GM21528 (cell line): Measurements from ENCODE around the gene ALDH3A2.
A peak's percentile ranks its signal among the peaks of the same experiment; 100 is the strongest.

ENCODE experiments used
- ATAC-seq: cut with Tn5 transposase; IDR thresholded peaks from one replicate; pipeline ENCODE4 v1.9.1; 2021; ENCODE audit warnings: mild to moderate bottlenecking, moderate library complexity; ENCODE audit not compliant: unreplicated experiment, low FRiP score

The ALDH3A2 gene

GRCh38 chr17:19648475-19649273 lies at the start of gene ALDH3A2:
Gene ALDH3A2 (plus strand): TSS chr17:19648751. CDS start chr17:19648972, 221 bp downstream.
- ATAC-seq, result peak; percentile 92

GRCh38 chr17:19610311-19610710 lies 38.2 kb upstream of the ALDH3A2 start:
- ATAC-seq, result no peak

GRCh38 chr17:19610879-19611278 lies 37.7 kb upstream of the ALDH3A2 start:
- ATAC-seq, result no peak

- ATAC-seq, result no peak
These were observed 34.6 kb upstream of the ALDH3A2 start for GRCh38 chr17:19613979-19614378.

- ATAC-seq, result no peak
These were observed 33.7 kb upstream of the ALDH3A2 start for GRCh38 chr17:19614900-19615299.

- no peak for ATAC-seq
These were observed 30.5 kb upstream of the ALDH3A2 start for GRCh38 chr17:19618015-19618414.

GRCh38 chr17:19619705-19620325 lies 28.7 kb upstream of the ALDH3A2 start:
- ATAC-seq, result no peak

- no peak for ATAC-seq
These were observed 26.9 kb upstream of the ALDH3A2 start for GRCh38 chr17:19621697-19622096.

- ATAC-seq, result no peak
These were observed 22.5 kb upstream of the ALDH3A2 start for GRCh38 chr17:19626079-19626478.

GRCh38 chr17:19629449-19629848 lies 19.1 kb upstream of the ALDH3A2 start:
- no peak for ATAC-seq

- ATAC-seq, result no peak
These were observed 18.5 kb upstream of the ALDH3A2 start for GRCh38 chr17:19630035-19630434.

- no peak for ATAC-seq
These were observed 17.9 kb upstream of the ALDH3A2 start for GRCh38 chr17:19630661-19631060.

- ATAC-seq, result no peak
These were observed 16.6 kb upstream of the ALDH3A2 start for GRCh38 chr17:19631905-19632304.

GRCh38 chr17:19641687-19642372 lies 6.7 kb upstream of the ALDH3A2 start:
- no peak for ATAC-seq

- no peak for ATAC-seq
These were observed 6.1 kb upstream of the ALDH3A2 start for GRCh38 chr17:19642373-19642893.

GRCh38 chr17:19644493-19645210 lies 3.9 kb upstream of the ALDH3A2 start:
- no peak for ATAC-seq

GRCh38 chr17:19645734-19646201 lies 2.8 kb upstream of the ALDH3A2 start:
- ATAC-seq, result no peak

GRCh38 chr17:19646788-19647696 lies 1.5 kb upstream of the ALDH3A2 start:
- ATAC-seq, result no peak

GRCh38 chr17:19647697-19648474 lies 665 bp upstream of the ALDH3A2 start:
- peak; percentile 35 for ATAC-seq
